Ascending aorta (tissue), 2 donors: Measurements from ENCODE around the gene HPSE. TPM values are rescaled to one million over a fixed set of nuclear protein-coding genes. Genes with fewer than 3 reads are reported as not detected.

Source experiments
- DNase-seq, 2 donors: peaks; one replicate each; pipeline ENCODE4 v3.0.0-alpha.2; 2019; ENCODE audit warnings: low spot score in 2 of 2
- H3K27ac ChIP-seq, 2 donors: fragments of 200-600 bp; sonication (generic); one replicate each; pipeline ENCODE4 v1.5.1; 2016 to 2017; ENCODE audit warnings: mild to moderate bottlenecking in 1 of 2
- H3K27me3 ChIP-seq: fragments of 200-600 bp; sonication (generic); one replicate; pipeline ENCODE4 v1.5.1; 2017
- H3K36me3 ChIP-seq, 2 donors: fragments of 200-600 bp; sonication (generic); one replicate each; pipeline ENCODE4 v1.5.1; 2016
- H3K4me1 ChIP-seq, 2 donors: fragments of 200-600 bp; sonication (generic); one replicate each; pipeline ENCODE4 v1.5.1; 2016 to 2017; ENCODE audit warnings: mild to moderate bottlenecking in 1 of 2
- H3K4me3 ChIP-seq, 2 donors: fragments of 200-600 bp; sonication (generic); one replicate each; pipeline ENCODE4 v1.5.1; 2016 to 2017; ENCODE audit warnings: mild to moderate bottlenecking in 1 of 2
- H3K9me3 ChIP-seq, 2 donors: fragments of 200-600 bp; sonication (generic); one replicate each; pipeline ENCODE4 v1.5.1; 2016
- CTCF ChIP-seq, 3 experiments: fragments of 200-600 bp in 2 of 3; fragments of 450-650 bp in 1 of 3; sonication (generic) in 2 of 3; IDR thresholded peaks; one replicate each; pipeline ENCODE4 v1.5.1; 2016 to 2019; ENCODE audit warnings: antibody characterized with exemption in 3 of 3, mild to moderate bottlenecking in 1 of 3, moderate library complexity in 1 of 3
- intact Hi-C: fragments of 100-400 bp; cut with DNase I; formaldehyde crosslinking; loops from one replicate; pipeline ENCODE4 v1.15.1; 2023
- total RNA-seq: library from RNA; depleted of rRNA; stranded (reverse); fragments of >200 nt; gene quantifications from one replicate; pipeline ENCODE4 v1.1.0, GENCODE V29; 2016

Gene HPSE
- total RNA-seq, 1 donor from 2014 or later = 1.7 TPM

GRCh38 chr4:83315341-83315870, 19.2 kb downstream of the HPSE start:
- Histone ChIP-seq H3K4me1 (no peaks in the 10 kb centered on the region), H3K4me3 (no peak overlapping the region), H3K36me3 (no peaks in the 10 kb centered on the region), H3K9me3 (no peaks in the 10 kb centered on the region), H3K27ac (no peak overlapping the region), H3K27me3 (no peaks in the 10 kb centered on the region)
- no peak for TF ChIP-seq CTCF (IDR thresholded peaks at IDR 0.05)
- DNase-seq = no peak
- intact Hi-C loops = no loop called here

- DNase-seq = no peak
- no peaks in the 10 kb centered on the region for H3K4me1 ChIP-seq
- no peaks in the 10 kb centered on the region for H3K27me3 ChIP-seq
- H3K9me3 ChIP-seq = no peaks in the 10 kb centered on the region
- H3K36me3 ChIP-seq = no peaks in the 10 kb centered on the region
- no peak overlapping the region for H3K4me3 ChIP-seq
- H3K27ac ChIP-seq = no peak overlapping the region
- intact Hi-C loops = no loop called here
- TF ChIP-seq CTCF (IDR thresholded peaks at IDR 0.05) = no peak
Observed at GRCh38 chr4:83308672-83309071, 26.0 kb downstream of the HPSE start.

- no peak for TF ChIP-seq CTCF (IDR thresholded peaks at IDR 0.05)
- intact Hi-C loops = no loop called here
Observed at GRCh38 chr4:83307920-83308319, 26.7 kb downstream of the HPSE start.

GRCh38 chr4:83305187-83305586, 29.5 kb downstream of the HPSE start:
- Histone ChIP-seq H3K36me3 (no peaks in the 10 kb centered on the region), H3K9me3 (no peaks in the 10 kb centered on the region), H3K4me1 (no peaks in the 10 kb centered on the region), H3K4me3 (no peak overlapping the region), H3K27ac (no peak overlapping the region), H3K27me3 (no peaks in the 10 kb centered on the region)
- intact Hi-C loops = no loop called here
- no peak for TF ChIP-seq CTCF (IDR thresholded peaks at IDR 0.05)
- DNase-seq = no peak

More at GRCh38 chr4:83307920-83308319, 26.7 kb downstream of the HPSE start:
- Histone ChIP-seq H3K27me3 (no peaks in the 10 kb centered on the region), H3K36me3 (no peaks in the 10 kb centered on the region), H3K27ac (no peak overlapping the region), H3K4me3 (no peak overlapping the region), H3K4me1 (no peaks in the 10 kb centered on the region), H3K9me3 (no peaks in the 10 kb centered on the region)
- DNase-seq = no peak

GRCh38 chr4:83297548-83298260, 36.9 kb downstream of the HPSE start:
- Histone ChIP-seq H3K4me1 (no peaks in the 10 kb centered on the region), H3K36me3 (no peaks in the 10 kb centered on the region), H3K27ac (no peak overlapping the region), H3K4me3 (no peak overlapping the region), H3K9me3 (no peaks in the 10 kb centered on the region), H3K27me3 (no peaks in the 10 kb centered on the region)
- intact Hi-C loops = no loop called here
- no peak for DNase-seq
- TF ChIP-seq CTCF (IDR thresholded peaks at IDR 0.05) = no peak
